ENCODE measurements around the gene PPP1R14B. TPM values are rescaled to one million over a fixed set of nuclear protein-coding genes. Genes with fewer than 3 reads are reported as not detected.

Gene PPP1R14B
- total RNA-seq, 1 experiment from 2014 or later, result 293 TPM

- in situ Hi-C loops (cut with HindIII; ENCODE audit: low sequenced_read_pairs), result no loop called here
- peak; percentile 97 for DNase-seq (ENCODE audit: low spot score)
These were observed 37.6 kb upstream of the PPP1R14B start, which contains the start of gene BAD for GRCh38 chr11:64284048-64284961. Gene BAD, minus strand, starts transcription at chr11:64284665. Its CDS starts 297 bp downstream, at chr11:64284368.

GRCh38 chr11:64283092-64283491, 36.3 kb upstream of the PPP1R14B start:
- no peak for DNase-seq (ENCODE audit: low spot score)
- in situ Hi-C loops (cut with HindIII; ENCODE audit: low sequenced_read_pairs), result no loop called here

- no peak for DNase-seq (ENCODE audit: low spot score)
- in situ Hi-C loops (cut with HindIII; ENCODE audit: low sequenced_read_pairs), result no loop called here
These were observed 35.4 kb upstream of the PPP1R14B start for GRCh38 chr11:64281957-64282770.

DNA sequence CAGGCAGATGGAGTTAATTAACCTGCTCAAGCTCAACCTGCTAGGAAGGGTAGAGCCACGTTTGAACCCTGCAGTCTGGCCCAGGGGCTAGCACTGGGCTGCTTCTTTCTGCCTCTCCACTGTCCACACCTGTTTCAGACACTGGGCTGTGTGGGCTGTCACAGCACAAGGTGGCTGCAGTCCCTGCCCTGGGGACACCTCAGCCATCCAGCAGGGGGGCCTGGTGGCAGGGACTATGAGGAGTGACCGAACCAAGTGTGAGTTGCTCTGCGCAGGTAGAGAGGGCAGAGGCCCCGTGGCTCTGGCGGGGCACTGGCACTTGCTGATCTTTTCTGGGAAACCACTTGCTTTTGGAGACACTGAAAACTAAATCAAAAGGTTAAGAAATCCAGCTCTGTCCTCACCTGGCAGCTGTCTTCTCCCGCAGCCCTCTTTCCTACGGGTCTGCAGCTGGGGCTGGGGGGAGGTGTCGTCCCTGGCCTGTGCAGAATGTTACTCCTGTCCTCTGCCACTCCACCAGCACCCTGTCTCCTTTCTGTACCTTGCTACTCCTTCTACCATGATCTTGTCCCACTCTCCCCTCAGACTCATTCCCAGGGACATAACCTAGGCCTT, 31.9 kb upstream of the PPP1R14B start:
- DNase-seq (ENCODE audit: low spot score), result no peak
- in situ Hi-C loops (cut with HindIII; ENCODE audit: low sequenced_read_pairs), result loop anchor here (10.0 kb wide), 1 partner anchor 74 kb away; the partner anchor contains the start of gene FERMT3

- DNase-seq (ENCODE audit: low spot score), result peak; percentile 68
- in situ Hi-C loops (cut with HindIII; ENCODE audit: low sequenced_read_pairs), result loop anchor here (10.0 kb wide), 1 partner anchor 72 kb away; the partner anchor contains the start of gene FERMT3
These were observed 30.1 kb upstream of the PPP1R14B start for GRCh38 chr11:64276653-64277431.

GRCh38 chr11:64275841-64276240, 29.1 kb upstream of the PPP1R14B start:
- in situ Hi-C loops (cut with HindIII; ENCODE audit: low sequenced_read_pairs), result loop anchor here (10.0 kb wide), 1 partner anchor 71 kb away; the partner anchor contains the start of gene FERMT3
- no peak for DNase-seq (ENCODE audit: low spot score)

DNA sequence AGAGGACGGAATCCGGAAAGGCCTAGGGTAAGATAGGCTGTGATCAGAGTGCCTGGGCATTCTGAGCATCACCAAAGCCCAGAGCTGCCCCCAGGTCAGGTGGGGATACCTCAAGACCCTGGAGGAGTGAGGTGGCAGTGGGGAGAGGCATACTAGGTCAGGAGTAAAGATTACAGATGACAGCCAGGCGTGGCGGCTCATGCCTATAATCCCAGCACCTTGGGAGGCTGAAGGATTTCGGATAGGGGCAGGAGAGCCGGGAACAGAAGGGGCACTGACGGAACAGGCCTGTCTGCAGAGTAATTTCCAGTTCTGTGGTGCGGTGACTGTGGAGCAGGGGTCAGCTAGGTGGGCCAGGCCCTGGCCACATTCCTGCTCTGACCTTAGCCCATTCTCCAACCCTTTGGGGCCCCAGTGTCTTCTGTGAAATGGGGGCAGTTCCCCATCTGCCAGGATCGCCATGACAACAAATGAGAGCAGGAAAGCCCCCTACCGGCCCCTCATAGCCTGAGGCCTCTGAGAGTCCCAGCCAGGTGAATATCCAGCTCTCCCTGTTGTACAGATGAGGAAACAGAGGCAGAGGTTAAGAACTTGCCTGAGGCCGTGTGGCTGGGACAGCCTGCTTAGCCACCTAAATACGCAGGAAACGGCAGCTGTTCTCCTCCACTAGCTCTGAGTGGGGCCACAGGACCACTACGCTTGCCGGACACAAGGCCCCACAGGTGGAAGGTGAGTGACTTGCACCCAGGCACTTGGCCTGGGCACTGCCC, 28.5 kb upstream of the PPP1R14B start:
- in situ Hi-C loops (cut with HindIII; ENCODE audit: low sequenced_read_pairs), result loop anchor here (10.0 kb wide), 1 partner anchor 70 kb away; the partner anchor contains the start of gene FERMT3
- DNase-seq (ENCODE audit: low spot score), result no peak

DNA sequence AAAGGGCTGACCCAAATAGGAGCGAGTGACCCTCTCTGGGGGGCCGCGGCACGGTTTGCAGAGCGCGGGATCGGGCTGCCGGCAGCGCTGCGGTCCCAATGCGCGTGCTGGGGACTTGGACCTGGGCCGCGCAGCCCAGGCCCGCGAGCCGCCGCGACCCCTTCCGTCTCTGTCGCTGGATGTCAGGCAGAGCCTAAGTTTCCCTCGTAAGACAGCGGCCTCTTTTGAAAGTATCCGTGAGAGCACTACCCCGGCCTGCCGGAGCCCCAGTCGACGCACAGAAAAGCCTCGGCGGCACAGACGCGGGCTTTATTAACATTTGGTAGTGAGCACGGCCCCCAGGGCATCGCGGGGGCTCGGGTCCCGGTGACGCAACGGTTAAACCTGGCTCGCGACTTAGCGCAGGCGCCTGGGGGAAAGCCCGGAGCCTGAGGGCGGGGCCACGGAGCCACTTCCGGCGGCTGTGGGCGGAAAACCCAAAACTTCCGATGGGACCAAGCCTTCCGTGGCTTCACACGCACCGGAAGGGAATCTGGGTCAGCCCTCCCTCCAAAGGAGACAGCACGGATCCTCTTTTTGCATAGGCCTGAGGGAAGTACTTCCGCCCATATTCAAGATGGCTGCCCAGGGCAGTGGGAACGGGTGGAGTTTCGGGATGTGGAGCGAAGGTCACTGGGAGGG, 22.9 kb upstream of the PPP1R14B start:
- peak; percentile 100 for DNase-seq (ENCODE audit: low spot score)
- in situ Hi-C loops (cut with HindIII; ENCODE audit: low sequenced_read_pairs), result loop anchor here (10.0 kb wide), 1 partner anchor 65 kb away; the partner anchor contains the start of gene FERMT3

- peak; percentile 65 for DNase-seq (ENCODE audit: low spot score)
- in situ Hi-C loops (cut with HindIII; ENCODE audit: low sequenced_read_pairs), result no loop called here
These were observed 22.3 kb upstream of the PPP1R14B start for GRCh38 chr11:64268893-64269539.

DNA sequence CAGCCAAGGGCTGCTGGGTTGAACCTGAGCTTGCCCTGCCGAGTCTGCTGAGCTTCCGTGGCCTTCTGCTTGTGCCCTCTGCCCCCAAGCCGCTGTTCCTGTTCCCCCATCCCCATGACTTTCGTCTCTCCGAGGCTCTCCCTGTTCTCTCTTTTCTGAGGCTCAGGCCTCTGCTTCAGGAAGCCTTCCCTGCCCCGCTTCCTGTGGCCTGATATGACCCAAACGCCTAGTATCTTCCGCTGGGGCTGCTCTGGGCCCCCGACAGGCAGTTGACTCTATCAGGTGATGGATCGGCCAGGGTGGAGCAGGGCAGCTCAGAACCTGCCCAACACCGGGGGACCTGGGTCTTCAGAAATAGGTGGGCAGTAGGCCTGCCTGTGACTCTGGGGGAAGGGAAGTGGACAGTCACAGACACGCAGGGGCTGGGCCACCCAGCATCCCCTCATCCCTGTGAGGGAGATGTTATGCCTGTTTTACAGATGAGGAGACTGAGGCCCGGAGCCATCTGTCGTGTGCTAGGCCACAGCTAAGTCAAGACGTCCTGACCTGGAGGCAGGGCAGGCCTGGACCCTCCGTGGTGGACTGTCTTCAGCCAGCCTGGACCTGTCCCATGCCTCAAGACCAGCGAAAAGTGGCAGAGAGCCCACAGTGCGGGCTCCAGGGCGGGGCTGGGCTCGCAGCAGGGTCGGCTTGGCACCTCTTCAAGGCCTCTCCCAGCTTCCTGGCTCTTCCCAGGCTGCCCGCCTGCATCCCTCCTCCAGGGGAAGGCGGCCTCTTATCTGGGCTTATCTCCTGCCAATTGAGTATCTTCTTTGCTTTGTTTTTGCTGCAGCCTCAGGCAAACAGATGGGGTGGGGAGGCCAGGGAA, 21.5 kb upstream of the PPP1R14B start:
- no peak for DNase-seq (ENCODE audit: low spot score)
- in situ Hi-C loops (cut with HindIII; ENCODE audit: low sequenced_read_pairs), result no loop called here

DNA sequence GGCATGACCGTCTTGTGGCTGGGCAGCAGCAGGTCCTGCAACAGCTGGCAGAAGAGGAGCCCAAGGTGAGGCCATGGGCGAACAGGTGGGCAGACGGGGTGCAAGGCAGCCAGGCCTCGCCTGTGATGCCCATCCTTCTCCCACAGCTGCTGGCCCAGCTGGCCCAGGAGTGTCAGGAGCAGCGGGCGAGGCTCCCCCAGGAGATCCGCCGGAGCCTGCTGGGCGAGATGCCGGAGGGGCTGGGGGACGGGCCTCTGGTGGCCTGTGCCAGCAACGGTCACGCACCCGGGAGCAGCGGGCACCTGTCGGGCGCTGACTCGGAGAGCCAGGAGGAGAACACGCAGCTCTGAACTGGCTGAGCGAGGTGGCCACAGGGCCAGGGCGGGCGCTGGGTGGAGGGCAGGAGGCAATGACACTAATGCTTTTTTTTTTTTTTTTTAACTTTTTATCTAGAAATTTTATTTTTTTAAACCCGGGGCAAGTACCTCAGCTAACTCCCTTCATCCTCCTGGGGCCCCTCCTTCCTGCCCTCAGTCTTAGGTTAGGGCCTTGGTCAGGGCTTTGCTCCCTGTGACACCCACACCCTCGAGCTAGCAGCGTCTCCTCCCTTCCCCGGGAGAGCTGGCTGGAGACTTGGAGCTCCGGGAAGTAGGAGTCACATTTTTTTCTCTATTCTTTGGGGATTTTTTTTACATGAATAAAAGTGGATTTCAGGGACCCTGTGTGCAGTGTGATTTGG, 20.6 kb upstream of the PPP1R14B start:
- no peak for DNase-seq (ENCODE audit: low spot score)
- in situ Hi-C loops (cut with HindIII; ENCODE audit: low sequenced_read_pairs), result no loop called here

GRCh38 chr11:64266339-64266738, 19.6 kb upstream of the PPP1R14B start:
- in situ Hi-C loops (cut with HindIII; ENCODE audit: low sequenced_read_pairs), result no loop called here
- DNase-seq (ENCODE audit: low spot score), result no peak

- DNase-seq (ENCODE audit: low spot score), result no peak
- in situ Hi-C loops (cut with HindIII; ENCODE audit: low sequenced_read_pairs), result no loop called here
These were observed 18.7 kb upstream of the PPP1R14B start for GRCh38 chr11:64265176-64266160.

GRCh38 chr11:64264371-64264852, 17.7 kb upstream of the PPP1R14B start:
- DNase-seq (ENCODE audit: low spot score), result peak; percentile 35
- in situ Hi-C loops (cut with HindIII; ENCODE audit: low sequenced_read_pairs), result no loop called here

All from G401 (cell line).